HG03280 (cell line): ENCODE results near the gene LIAS.
A peak's percentile ranks its signal among the peaks of the same experiment; 100 is the strongest.
"Not testable (repeated sequence)": the region's sequence is repeated elsewhere in the genome, so short reads cannot be mapped to it uniquely, and the experiment has no call there.

Source experiments
- ATAC-seq: cut with Tn5 transposase; IDR thresholded peaks from one replicate; pipeline ENCODE4 v1.9.1; 2021; ENCODE audit warnings: mild to moderate bottlenecking, moderate library complexity; ENCODE audit not compliant: unreplicated experiment

The LIAS gene

DNA sequence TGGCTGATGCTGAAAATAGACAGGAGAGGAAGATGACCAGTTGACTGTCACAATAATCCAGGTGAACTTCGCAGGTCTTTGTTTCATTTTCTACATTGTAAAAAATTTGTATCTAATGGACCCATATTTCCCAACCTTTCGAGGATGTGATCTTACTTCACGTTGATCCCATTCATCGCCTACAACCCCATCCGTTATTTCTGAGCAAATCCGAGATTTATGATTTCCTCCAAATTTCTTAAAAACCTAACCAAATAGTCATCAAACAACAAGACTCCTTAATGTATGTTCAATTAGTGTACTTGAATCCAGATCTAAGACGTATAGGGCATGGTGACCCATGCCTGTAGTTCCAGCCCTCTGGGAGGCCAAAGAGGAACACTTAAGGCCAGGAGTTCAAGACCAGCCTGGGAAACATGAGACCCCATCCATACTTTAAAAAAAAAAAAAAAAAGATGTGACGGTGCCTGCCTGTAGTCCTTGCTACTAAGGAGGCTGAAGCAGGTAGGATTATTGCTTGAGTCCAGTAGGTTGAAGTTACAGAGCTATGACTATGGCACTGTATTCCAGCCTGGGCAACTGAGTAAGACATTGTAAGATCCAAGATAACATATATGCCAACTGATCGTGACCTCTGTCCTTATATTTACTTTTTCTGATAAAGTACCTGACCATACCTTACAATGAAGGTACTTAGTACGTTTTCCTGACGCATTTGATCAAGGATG lies 5.8 kb upstream of the LIAS start:
- ATAC-seq = no peak

DNA sequence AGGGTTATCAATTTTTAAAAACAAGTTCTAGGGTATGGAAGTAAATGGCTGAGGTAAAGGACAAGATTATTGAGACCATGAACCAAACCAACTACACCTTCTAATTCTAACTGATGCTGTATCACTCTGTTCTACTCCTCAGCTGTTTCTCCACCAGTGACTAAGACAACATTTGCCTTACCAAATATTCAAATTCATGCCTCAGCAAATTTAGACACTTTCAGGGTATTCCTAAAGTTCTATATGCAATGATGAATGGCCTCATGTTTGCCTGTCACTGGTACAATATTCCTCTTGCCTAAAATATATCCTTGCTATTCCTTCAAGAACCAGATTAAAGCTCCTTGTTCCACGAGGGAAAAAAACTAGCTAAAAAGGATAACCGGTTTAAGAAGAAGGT lies 5.1 kb upstream of the LIAS start:
- ATAC-seq = no peak

DNA sequence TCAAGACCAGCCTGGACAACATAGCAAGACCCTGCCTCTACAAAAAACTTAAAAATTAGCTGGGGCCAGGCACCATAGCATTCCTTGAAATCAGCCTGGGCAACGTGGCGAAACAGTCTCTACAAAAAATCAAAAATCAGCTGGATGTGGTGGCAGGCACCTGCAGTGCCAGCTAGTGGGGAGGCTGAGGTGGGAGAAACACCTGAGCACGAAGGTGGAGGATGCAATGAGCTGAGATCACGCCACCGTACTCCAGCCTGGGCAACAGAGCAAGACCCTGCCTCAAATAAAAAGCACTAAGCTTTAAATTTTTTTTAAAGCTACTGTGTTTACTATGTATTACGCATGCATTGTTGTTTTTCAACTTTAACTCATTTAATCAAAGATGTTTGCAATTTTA lies 3.4 kb upstream of the LIAS start:
- no peak for ATAC-seq

DNA sequence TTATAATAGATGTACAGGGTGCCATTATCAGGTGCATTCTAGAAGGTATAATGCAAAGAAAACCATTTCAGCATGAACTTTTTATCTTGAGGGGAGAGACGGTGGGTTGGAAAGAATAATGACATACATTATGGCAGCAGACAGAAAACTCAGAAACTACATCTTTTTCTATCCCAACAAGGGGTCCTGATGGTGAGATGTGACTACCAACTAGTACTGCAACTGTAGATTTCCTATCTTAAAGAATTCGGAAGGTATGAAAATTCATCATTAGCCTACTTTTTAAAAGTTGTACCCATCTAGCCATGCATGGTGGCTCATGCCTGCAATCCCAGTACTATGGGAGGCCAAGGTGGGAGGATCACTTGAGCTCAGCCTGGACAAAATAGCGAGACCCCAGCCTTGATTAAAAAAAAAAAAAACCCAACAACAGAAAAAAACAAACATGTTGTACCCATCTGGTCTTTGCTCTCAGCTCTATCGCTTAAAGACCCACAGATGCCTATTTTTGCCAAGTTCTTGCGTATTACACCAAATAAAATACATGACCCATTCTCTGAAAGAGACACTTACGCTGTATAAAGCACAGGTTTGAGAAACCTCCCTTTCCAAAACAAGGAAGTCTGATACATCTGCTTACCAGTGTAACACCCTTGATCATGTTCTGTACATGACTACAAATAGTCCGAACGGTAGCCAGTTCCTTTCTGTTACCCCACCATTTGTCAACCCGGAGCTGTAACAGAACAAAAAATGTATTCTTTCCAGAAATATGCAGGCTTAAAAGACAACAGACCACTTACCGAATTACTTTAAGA lies 1.7 kb upstream of the LIAS start:
- no peak for ATAC-seq

DNA sequence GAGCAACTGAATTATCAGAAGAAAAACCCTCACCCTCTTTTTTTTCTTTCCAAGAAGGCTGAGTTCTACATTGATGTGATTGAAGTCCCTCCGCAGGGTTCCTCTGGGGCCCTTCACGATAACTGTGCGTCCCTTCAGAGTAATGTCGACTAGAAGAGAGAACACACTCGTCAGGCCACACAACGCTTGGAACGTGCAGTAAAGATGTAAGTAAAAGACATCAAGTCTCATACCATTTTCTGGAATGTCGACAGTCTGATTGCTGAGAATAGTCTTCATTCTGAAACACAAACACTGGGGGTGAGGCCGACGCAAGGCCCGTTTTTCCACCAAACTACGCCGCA lies 723 bp upstream of the LIAS start:
- ATAC-seq = not testable (repeated sequence)

DNA sequence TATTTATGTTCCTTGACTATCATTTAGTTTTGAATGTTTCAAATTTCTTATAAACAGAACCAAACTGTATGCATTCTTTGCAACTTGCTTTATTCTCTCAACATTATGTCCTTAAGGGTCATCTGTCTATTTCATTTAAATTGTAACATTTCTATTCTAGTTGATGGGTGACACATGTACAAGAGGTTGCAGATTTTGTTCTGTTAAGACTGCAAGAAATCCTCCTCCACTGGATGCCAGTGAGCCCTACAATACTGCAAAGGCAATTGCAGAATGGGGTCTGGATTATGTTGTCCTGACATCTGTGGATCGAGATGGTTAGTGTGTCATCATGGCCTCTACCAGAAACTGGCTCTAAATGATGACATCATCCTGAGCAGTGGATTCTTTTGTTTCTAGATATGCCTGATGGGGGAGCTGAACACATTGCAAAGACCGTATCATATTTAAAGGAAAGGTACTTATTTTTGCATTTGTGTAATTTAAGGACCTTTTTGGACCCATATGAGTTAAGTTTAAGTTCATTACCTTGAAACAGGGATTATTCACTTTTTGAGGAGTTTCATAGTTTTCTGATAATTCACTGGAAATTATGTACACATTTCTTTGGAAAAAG lies 6.1 kb downstream of the LIAS start:
- no peak for ATAC-seq

DNA sequence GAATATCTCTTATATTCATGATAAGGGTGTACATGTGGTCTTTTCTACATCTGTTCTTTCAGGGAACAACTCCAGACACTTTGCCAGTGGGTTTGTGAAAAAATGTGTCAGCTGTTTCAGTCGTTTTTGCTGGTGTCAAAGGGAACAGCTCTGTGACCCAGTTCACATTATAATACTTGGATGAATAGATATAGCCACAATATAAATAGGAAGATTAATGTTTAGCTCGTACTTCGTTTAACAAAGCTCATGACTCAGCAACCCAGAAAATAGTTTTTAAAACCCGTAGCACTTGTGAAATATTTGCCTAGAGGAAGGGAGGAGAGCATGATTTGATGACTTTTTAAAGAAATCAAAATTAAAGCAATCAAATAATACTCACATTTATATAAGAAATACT lies 7.9 kb downstream of the LIAS start:
- no peak for ATAC-seq

DNA sequence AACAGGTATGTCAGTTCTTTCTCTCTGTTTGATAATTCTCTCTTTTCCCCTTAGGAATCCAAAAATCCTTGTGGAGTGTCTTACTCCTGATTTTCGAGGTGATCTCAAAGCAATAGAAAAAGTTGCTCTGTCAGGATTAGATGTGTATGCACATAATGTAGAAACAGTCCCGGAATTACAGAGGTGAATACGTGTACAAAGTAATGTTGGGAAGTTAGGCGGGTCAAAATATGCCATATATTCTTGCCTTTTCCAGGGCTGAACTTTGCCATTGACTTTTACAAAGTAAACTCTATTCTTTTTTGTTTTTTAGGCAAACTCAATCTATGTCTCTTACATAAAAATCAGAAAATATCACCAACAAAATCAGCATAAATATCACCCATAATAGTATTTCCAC lies 8.6 kb downstream of the LIAS start:
- no peak for ATAC-seq

DNA sequence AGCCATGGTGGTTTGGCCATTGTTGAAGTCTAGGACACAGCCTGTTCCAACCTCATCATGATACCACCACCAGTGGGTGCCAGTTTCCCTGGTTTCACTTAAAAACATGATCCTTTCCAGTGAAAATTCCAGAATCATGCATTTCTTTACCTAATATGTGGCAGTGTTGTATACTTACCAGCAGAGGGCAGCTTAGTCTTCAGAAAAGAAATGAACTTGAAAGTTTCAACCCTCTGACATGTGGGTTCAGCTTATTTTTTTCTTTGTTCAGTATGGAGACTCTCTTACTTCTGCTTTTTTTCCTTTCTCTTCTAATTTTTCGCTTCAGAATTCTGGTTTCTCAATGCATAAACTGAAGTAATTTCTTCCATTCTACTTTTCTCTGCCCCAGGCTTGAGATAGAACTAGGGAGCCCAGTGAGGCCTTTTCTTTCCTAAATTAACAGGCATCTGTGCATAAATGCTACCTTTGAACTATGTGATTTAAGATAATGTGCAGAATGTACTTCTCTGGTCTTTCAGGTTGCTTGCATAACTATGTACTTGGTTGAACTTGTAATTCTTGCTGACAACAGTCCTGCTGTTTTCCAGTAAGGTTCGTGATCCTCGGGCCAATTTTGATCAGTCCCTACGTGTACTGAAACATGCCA lies 10.7 kb downstream of the LIAS start:
- peak; percentile 85 for ATAC-seq

DNA sequence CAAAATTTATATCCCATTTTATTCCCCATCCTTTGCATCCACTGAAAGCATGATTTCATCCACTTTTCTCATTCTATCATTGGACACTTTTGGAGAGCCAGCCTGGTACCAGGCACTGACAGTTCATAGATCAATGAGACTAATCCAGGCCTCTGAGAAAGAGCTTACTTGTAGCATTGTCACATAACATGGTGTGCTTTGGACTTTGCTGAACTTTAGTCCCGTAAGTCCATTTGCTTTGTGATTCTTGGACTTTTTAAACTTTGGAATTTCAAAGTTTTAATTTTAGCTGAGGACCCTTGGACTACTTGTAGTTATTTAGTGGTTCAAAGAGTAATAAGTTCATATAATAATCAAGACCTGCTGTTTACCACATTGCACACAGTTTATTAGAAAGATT lies 11.5 kb downstream of the LIAS start:
- ATAC-seq = no peak

DNA sequence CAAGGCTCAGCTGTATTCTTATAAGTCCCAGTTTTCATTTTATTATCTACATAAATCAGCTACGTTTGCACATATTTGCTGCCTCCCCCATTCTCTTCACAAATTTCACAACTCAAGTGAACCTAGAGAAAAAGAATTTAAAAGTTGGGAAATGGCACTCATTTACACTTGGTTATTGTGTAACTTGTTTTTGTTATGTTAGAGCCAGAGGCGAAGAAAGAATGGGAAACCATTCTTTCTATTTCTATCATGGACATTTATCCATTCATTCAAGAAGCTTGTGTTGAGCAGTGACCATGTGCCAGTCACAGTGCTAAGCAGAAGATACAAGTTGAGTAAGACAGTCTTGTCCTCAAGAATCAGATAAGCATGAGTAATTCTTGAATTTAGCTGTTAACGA lies 13.5 kb downstream of the LIAS start:
- no peak for ATAC-seq

DNA sequence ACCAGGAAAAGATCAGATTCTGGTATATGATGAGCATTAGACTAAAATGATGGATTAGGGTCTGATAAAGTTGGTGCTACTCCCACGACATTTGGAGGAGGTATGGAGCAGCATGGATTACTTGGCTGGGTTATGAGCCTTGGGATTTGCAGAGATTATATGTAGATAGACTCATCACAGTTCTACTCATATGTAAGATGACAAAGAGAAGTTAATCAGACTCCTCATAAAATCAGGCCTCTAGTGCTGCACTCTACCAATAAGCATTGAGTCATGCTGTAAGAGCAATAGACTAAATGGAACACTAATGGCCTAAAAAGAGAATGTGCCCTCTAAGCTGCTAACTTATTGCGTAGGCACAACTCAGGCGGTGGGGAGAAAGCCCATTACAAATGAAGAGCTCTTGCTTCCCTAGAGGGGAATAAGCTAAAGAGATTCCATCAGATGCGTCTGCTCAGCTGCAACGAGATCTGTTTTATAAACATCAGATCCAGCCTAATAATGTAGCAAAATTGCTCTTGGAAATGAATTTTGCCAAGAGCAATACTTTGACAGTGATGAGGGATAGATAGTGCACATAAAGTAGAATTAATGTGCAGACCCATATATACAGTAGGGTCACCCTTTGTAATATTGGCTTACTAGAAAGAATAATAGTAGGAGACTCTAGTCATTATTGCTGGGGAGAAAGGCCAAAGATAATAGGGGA lies 17.5 kb downstream of the LIAS start:
- no peak for ATAC-seq

DNA sequence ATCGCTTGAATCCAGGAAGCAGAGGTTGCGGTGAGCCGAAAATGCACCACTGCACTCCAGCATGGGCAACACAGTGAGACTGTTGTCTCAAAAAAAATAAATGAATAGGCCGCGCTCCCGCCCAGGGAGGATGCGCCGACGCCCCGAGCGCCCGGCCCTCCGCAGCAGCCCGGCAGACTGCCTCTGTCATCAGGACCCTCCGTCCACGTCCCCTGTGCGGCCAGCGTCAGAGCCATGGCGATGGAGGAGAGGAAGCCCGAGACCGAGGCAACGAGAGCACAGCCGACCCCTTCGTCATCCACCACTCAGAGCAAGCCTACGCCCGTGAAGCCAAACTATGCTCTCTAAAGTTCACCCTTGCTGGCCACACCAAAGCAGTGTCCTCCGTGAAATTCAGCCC lies 21.4 kb downstream of the LIAS start:
- ATAC-seq = no peak

DNA sequence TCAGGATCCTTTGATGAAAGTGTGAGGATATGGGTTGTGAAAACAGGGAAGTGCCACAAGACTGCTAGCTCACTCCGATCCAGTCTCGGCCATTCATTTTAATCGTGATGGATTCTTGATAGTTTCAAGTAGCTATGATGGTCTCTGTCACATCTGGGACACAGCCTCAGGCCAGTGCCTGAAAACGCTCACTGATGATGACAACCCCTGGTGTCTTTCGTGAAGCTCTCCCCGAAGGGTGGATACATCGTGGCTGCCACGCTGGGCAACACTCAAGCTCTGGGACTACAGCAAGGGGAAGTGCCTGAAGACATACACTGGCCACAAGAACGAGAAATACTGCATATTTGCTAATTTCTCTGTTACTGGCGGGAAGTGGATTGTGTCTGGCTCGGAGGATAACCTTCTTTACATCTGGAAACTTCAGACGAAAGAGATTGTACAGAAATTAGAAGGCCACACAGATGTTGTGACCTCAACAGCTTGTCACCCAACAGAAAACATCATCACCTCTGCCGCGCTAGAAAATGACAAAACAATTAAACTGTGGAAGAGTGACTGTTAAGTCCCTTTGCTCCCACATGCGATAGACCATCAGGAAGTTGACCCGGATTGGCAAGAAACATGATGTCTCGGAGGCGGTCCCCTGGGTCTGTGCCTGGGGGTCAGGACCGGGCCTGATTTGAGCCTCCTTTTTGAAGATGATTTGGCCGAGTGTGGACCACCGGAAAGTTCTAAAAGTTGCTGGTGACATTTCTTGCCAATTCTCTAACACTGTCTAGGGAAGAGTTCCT lies 22.2 kb downstream of the LIAS start:
- no peak for ATAC-seq

DNA sequence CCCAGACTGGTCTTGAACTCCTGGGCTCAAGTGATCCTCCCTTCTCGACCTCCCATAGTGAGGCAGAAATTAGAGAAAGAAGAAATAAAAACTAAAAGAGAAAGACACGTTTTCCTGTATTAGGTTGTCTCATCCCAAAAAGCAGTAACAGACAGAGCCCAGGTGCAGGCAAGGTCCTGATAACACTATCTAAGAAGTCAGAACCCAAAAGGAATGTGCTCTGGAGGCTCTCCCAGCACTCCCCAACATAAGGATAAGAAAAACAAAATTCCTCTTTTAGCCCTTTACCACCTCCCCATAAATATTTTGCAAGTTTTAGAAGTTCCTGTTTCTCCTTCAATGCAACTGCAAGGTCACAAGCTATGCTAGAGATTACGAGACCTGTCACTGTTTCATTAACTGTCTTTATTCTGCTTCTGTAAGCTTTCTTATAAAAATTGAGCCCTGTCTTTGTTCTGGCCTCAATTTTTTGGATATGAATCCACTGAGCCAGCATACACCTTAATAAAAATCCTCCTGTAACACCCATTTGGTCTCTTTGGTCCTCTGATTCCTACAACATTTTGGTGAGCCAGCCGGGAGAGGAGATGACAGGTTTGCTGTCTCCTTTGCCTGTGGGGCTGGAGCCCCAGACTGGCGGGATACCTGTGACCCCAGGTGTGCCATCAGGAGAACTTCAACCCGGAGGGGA lies 25.9 kb downstream of the LIAS start:
- ATAC-seq = no peak

DNA sequence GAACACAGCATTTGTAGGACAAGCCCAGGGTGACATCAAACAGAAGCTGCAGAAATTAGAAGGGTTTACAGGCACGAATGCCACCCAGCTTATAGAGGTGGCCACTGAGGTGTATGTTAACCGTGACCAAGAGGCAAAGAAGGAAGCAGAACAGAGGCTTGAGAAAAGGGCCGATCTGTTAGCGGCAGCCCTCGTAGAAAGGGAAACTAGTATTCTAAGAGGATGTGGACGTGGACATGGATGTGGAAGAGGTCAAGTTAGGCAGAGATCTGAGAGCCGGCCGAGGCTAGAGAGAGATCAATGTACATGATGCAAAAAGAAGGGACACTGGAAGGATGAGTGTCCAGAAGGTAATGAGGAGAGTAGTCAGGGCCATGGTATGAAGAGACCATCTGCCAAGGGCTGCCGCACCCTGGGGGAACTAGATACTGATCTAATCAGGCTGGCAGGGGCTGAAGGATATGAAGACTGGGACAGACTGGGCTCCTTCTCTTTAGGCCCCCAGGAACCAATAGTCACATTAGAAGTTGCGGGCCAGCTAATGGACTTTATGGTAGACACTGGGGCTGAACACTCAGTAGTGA lies 27.5 kb downstream of the LIAS start:
- no peak for ATAC-seq

DNA sequence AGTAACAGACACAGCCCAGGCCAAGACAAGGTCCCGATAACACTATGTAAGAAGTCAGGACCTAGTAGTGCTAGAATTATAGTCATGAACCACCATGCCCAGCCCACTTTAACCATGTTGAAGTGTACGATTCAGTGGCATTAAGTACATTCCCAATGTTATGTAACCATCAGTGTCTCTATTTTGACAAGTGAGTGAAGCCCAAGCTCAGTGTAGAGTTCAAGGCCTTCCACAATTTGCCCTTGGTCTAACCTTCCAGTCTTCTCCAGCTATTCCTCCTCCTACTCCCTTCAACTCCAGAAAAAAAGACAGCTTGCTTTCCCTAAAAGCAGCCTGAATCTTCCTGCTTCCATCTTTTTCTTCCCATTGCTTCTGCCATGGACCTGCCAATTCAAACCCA lies 31.5 kb downstream of the LIAS start:
- no peak for ATAC-seq

DNA sequence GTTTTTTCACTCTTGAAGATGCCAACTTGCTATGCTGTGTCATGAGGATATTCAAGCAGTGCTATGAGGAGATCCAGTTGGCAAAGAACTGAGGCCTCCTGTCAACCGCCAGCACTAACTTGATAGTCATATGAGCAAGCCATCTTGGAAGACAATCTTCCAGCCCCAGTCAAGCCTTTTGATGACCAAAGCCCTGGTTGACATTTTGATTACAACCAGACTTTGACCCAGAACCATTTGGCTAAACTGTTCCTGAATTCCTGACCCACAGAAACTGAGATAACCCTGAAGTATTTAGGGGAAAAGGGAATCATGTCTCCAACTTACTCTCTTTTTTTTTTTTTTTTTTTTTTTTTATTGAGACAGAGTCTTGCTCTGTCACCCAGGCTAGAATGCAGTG lies 35.5 kb downstream of the LIAS start:
- no peak for ATAC-seq

DNA sequence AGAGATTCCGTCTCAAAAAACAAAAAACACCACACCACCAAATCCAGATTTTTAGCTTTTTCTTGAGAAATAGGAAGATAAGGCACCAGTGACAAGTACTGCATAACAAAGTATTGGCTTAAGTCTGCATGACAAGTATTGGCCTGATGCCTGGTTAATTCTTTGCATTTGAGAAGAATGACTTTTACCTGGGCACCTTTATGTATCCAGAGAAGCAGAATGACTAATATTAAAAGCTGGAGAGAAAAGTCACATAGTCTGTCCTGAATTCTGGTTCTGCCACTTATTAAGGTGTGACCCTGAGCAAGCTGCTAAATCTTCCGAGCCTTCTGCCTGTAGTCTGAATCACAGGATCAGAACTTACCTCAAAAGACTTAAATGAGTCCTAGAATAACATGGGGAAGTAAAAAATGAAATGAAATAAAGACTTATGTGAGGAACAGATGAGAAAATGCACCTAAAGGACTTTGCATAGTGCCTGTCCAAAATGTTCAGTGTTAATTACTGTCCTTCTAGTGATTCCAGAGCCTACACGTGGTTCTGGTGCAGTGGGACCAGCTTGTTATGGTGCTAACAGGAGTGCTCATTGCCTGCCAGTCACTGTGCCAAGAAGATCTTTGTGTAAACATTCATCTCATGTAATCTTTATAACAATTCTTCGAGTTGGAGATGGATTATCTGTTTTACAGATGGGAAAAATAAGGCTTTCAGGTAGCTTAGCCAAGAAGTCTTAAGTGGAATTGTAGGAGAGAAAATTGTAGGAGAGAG lies 36.8 kb downstream of the LIAS start:
- no peak for ATAC-seq
